GM06990 (cell line): Measurements from ENCODE around the gene MYLIP.

ENCODE experiments used
- DNase-seq: peaks from one replicate; pipeline ENCODE4 v3.0.0-alpha.2; 2011; ENCODE audit not compliant: insufficient read length; ENCODE audit errors: extremely low read depth
- H3K27me3 ChIP-seq: replicated peaks from 2 replicates; pipeline ENCODE4 v1.6.0; 2011; ENCODE audit warnings: low read length; ENCODE audit not compliant: control insufficient read depth, insufficient read depth
- H3K36me3 ChIP-seq: 2 replicates; pipeline ENCODE4 v1.5.1; 2011; ENCODE audit warnings: low read length; ENCODE audit not compliant: control insufficient read depth, insufficient read depth
- H3K4me3 ChIP-seq: replicated peaks from 2 replicates; pipeline ENCODE4 v1.5.1; 2011; ENCODE audit warnings: low read depth, mild to moderate bottlenecking, control low read depth, low read length
- TF ChIP-seq, protein P1 (sequence below): IDR thresholded peaks from 2 replicates; pipeline ENCODE4 v1.5.1; 2011; ENCODE audit warnings: low read length, control low read depth, mild to moderate bottlenecking, inconsistent platforms; ENCODE audit not compliant: insufficient read depth, poor library complexity, severe bottlenecking

The MYLIP gene

DNA sequence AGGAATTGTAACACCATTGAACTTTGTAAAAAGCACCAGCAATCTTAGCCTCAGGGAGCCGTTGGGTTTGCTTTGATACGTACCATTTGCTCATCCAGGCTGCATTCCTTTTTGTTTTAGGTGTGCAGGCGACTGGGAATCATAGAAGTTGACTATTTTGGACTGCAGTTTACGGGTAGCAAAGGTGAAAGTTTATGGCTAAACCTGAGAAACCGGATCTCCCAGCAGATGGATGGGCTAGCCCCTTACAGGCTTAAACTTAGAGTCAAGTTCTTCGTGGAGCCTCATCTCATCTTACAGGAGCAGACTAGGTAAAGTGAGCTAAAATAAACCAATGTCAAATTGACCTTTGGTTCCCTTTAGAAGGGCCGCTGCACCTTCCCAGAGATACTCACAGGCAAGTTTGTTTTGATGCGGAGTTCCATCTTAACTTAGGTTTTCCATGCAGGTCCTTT is 1.6 kb downstream of the MYLIP start:
- Histone ChIP-seq H3K36me3 (peaks cover 2% of the 10 kb centered on the region; the same call in 1 of the 2 replicates), H3K27me3 (no peaks in the 10 kb centered on the region), H3K4me3 (peak overlapping the region; percentile 91)
- TF ChIP-seq, protein P1, sequence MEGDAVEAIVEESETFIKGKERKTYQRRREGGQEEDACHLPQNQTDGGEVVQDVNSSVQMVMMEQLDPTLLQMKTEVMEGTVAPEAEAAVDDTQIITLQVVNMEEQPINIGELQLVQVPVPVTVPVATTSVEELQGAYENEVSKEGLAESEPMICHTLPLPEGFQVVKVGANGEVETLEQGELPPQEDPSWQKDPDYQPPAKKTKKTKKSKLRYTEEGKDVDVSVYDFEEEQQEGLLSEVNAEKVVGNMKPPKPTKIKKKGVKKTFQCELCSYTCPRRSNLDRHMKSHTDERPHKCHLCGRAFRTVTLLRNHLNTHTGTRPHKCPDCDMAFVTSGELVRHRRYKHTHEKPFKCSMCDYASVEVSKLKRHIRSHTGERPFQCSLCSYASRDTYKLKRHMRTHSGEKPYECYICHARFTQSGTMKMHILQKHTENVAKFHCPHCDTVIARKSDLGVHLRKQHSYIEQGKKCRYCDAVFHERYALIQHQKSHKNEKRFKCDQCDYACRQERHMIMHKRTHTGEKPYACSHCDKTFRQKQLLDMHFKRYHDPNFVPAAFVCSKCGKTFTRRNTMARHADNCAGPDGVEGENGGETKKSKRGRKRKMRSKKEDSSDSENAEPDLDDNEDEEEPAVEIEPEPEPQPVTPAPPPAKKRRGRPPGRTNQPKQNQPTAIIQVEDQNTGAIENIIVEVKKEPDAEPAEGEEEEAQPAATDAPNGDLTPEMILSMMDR, result no peak
- DNase-seq, result no peak

DNA sequence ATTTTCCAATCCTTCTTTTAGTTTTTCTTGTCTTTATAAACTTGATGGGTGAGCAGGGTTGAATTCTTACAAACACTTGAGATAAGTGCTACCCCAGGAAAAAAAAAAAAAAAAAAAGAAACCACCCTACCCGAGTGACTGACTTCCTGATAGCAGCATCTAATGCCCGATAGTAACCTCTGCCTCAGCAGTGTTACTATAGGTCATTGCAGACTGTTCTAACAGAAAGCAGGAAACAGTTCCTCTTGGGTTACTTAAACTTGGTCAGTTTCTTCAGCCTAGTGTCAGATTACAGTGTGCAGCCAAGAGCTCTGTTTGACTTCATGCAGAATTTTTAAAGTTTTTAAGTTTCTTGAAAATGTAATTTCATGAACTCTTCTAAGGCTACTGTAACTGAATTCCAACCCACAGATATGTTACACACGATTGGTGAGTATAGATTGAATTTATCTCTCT is 2.1 kb downstream of the MYLIP start:
- Histone ChIP-seq H3K27me3 (no peaks in the 10 kb centered on the region), H3K4me3 (peak overlapping the region; percentile 91), H3K36me3 (peaks cover 2% of the 10 kb centered on the region; the same call in 1 of the 2 replicates)
- peak; percentile 65 for DNase-seq
- TF ChIP-seq, protein P1, result no peak

DNA sequence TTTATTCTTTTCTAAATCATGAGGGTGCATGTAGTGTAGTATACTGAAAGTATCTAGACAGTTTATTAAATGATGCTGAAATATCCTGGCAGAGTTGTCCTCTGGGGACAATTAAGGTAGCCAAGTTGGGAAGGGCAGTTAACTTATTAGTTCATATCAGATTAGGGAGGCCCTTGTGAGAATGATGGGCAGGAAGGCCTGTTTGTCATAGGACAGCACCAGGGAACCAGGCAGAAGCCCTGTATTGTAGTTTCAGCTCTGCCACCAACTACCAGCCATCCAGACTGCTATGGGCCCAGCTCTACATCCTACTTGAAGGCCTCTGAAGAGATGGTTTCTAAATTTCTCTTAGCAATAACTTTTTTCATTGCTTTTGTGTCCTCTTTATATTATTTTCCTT is 4.0 kb downstream of the MYLIP start:
- DNase-seq, result no peak
- Histone ChIP-seq H3K36me3 (peaks cover 2% of the 10 kb centered on the region; the same call in 1 of the 2 replicates), H3K4me3 (peak overlapping the region; percentile 9; the same call in 1 of the 2 replicates), H3K27me3 (no peaks in the 10 kb centered on the region)
- TF ChIP-seq, protein P1, result no peak

DNA sequence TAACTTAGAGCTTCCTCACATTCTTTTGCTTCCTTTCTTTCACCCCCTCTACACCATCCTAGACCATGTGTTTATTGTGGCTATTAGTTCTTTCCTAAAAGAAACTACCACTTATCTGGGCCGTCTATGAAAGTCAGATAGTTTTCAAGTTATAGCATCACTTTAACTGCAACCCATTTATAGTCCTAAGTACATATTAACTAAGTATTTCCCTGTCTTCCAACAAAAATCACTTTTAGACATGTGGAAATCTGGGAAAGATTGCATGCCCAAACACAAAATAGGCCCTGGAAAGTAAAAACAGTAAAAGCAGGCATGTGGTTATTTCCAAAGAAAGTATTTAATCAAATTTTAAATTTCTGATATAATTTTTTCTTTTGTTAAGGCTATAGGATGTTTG is 5.5 kb downstream of the MYLIP start:
- H3K36me3 ChIP-seq, result peaks cover 2% of the 10 kb centered on the region; the same call in 1 of the 2 replicates
- no peak for DNase-seq
- TF ChIP-seq, protein P1, result no peak
- H3K4me3 ChIP-seq, result no peak overlapping the region
- no peaks in the 10 kb centered on the region for H3K27me3 ChIP-seq

DNA sequence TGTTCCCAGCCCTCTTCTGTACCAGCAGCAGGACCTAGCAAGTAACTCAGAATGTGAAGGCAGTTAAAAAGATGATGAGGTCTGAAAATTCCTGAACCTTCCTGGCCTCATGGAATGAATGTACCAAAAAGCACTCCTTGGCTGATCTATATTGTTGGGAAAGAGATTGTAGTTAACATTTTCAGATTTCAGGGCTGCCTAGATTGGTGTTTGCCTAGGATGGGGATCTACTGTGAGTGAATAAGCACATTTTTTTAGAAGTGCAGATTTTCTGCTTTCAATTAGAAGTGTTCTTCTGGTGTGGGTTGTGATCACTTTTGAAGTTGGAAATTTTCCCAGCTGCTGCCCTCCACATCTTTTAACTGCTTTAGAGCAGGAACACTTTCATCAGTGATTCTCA is 6.2 kb downstream of the MYLIP start:
- H3K36me3 ChIP-seq, result peaks cover 2% of the 10 kb centered on the region; the same call in 1 of the 2 replicates
- no peak for DNase-seq
- no peaks in the 10 kb centered on the region for H3K27me3 ChIP-seq
- TF ChIP-seq, protein P1, result no peak
- H3K4me3 ChIP-seq, result no peak overlapping the region

DNA sequence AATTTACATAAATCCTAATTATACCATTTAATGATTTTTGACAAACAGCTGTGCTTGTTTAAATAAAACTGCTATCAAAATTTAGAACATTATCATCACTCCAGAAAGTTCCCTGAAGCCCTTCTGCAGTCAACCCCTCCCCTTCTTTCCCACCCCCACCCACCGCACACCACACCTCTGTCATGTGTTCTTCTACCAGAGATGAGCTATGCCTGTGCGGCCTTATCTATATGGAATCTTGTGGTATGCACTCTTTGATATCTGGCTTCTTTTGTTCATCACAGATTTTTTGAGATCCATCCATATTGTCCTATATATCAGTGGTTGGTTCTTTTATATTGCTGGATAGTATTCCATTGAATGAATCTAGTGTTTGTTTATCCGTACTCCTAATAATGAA is 7.2 kb downstream of the MYLIP start:
- Histone ChIP-seq H3K4me3 (no peak overlapping the region), H3K36me3 (peaks cover 4% of the 10 kb centered on the region), H3K27me3 (no peaks in the 10 kb centered on the region)
- TF ChIP-seq, protein P1, result no peak
- DNase-seq, result no peak
